GM12878 (cell line): Measurements from ENCODE around the gene SPAST. TPM values are rescaled to one million over a fixed set of nuclear protein-coding genes. Genes with fewer than 3 reads are reported as not detected.

ENCODE experiments used
- ATAC-seq: fragments of 200-7000 bp; cut with Tn5 transposase; 3 replicates; pipeline ENCODE4 v1.9.1; 2020; ENCODE audit warnings: mild to moderate bottlenecking, moderate library complexity
- BruUV-seq: library from RNA; stranded (reverse); fragments of 400-500 nt; replicated peaks from 2 replicates; lab custom pipeline; 2021; lab: Mats Ljungman, UMichigan
- CTCF ChIA-PET: fragments of 300-600 bp; sonication (Branson Sonifier 250); formaldehyde crosslinking; extraction: SDS; loops from one replicate; lab custom pipeline; 2021; ENCODE audit warnings: inconsistent platforms; lab: Yijun Ruan, JAX
- POLR2A ChIA-PET: fragments of 350-600 bp; formaldehyde crosslinking; extraction: SDS; loops from one replicate; lab custom pipeline; 2021; ENCODE audit warnings: inconsistent platforms; lab: Charles Lee
- RAD21 ChIA-PET: fragments of 300-600 bp; sonication (Branson Sonifier 250); formaldehyde crosslinking; loops from one replicate; lab custom pipeline; 2023; ENCODE audit warnings: antibody characterized with exemption; ENCODE audit not compliant: unreplicated experiment; lab: Charles Lee
- SMC1A ChIA-PET: fragments of 300-600 bp; sonication (Branson Sonifier 250); formaldehyde crosslinking; loops from one replicate; lab custom pipeline; 2023; ENCODE audit not compliant: unreplicated experiment, uncharacterized antibody; lab: Charles Lee
- DNase-seq: peaks from one replicate; pipeline ENCODE4 v3.0.0-alpha.2; 2011; ENCODE audit warnings: low read depth, low spot score
- FAIRE-seq: peaks from 3 replicates; lab custom pipeline; 2011; peaks lifted over from hg19 to GRCh38; lab: Jason Lieb, UNC
- H2AFZ ChIP-seq: 2 replicates; pipeline ENCODE4 v1.6.0; 2011; ENCODE audit warnings: low read depth, low read length, control low read depth; ENCODE audit not compliant: control insufficient read depth
- H3K27ac ChIP-seq: 2 replicates; pipeline ENCODE4 v1.5.1; 2011; ENCODE audit warnings: control low read depth; ENCODE audit not compliant: control insufficient read depth, insufficient read depth
- H3K27me3 ChIP-seq, 2 experiments: replicated peaks in 1 of 2; 2 replicates each; pipeline versions ENCODE4 v1.6.0 to v1.6.1; 2011; ENCODE audit warnings: low read length in 1 of 2; ENCODE audit not compliant: control insufficient read depth in 2 of 2, insufficient read depth in 2 of 2
- H3K36me3 ChIP-seq, 2 experiments: 2 replicates each; pipeline ENCODE4 v1.5.1; 2011; ENCODE audit warnings: low read length in 1 of 2; ENCODE audit not compliant: control insufficient read depth in 2 of 2, insufficient read depth in 2 of 2
- H3K4me1 ChIP-seq: 2 replicates; pipeline ENCODE4 v1.6.1; 2011; ENCODE audit warnings: mild to moderate bottlenecking, low read length, moderate library complexity, mixed read lengths; ENCODE audit not compliant: control insufficient read depth, insufficient read depth
- H3K4me2 ChIP-seq: 2 replicates; pipeline ENCODE4 v1.6.0; 2011; ENCODE audit warnings: control low read depth; ENCODE audit not compliant: control insufficient read depth, insufficient read depth
- H3K4me3 ChIP-seq: fragments of 200-600 bp; sonication (generic); 2 replicates; pipeline ENCODE4 v1.5.1; 2016
- H3K79me2 ChIP-seq: 2 replicates; pipeline ENCODE4 v1.6.0; 2011; ENCODE audit warnings: low read length; ENCODE audit not compliant: control insufficient read depth, insufficient read depth
- H3K9ac ChIP-seq: 2 replicates; pipeline ENCODE4 v1.8.0; 2011; ENCODE audit warnings: low read length, control low read depth, mixed read lengths; ENCODE audit not compliant: control insufficient read depth, insufficient read depth
- H3K9me3 ChIP-seq: replicated peaks from 3 replicates; pipeline ENCODE4 v1.5.1; 2011; ENCODE audit warnings: mild to moderate bottlenecking, low read length; ENCODE audit not compliant: control insufficient read depth, insufficient read depth
- H4K20me1 ChIP-seq: 2 replicates; pipeline ENCODE4 v1.6.0; 2011; ENCODE audit not compliant: control insufficient read depth, insufficient read depth
- CBFB ChIP-seq: IDR thresholded peaks from 2 replicates; pipeline ENCODE4 v1.6.1; 2016; ENCODE audit warnings: antibody characterized with exemption, low read depth
- EP300 ChIP-seq, 2 experiments: fragments of 150-350 bp in 1 of 2; IDR thresholded peaks; 2 replicates each; pipeline ENCODE4 v1.6.1; 2011 to 2012; ENCODE audit warnings: low read depth in 2 of 2, low read length in 2 of 2, borderline replicate concordance in 1 of 2, improper control_type of control experiment in 1 of 2, inconsistent platforms in 1 of 2; ENCODE audit not compliant: control insufficient read depth in 1 of 2
- GATAD2B ChIP-seq: fragments of 450-650 bp; conservative IDR thresholded peaks from 2 replicates; pipeline ENCODE4 v1.6.1; 2017; ENCODE audit warnings: low read depth, mild to moderate bottlenecking, moderate library complexity
- IKZF2 ChIP-seq, 2 experiments: fragments of 450-650 bp; IDR thresholded peaks; 2 replicates each; pipeline ENCODE4 v1.6.1; 2017; ENCODE audit warnings: mild to moderate bottlenecking in 2 of 2, moderate library complexity in 2 of 2
- SMAD1 ChIP-seq: fragments of 450-650 bp; IDR thresholded peaks from 2 replicates; pipeline ENCODE4 v1.6.1; 2018; ENCODE audit warnings: mild to moderate bottlenecking, low read depth; ENCODE audit not compliant: partially characterized antibody
- SREBF1 ChIP-seq: IDR thresholded peaks from 2 replicates; pipeline ENCODE4 v1.6.1; 2012; ENCODE audit warnings: mild to moderate bottlenecking, low read length
- YY1 ChIP-seq: IDR thresholded peaks from 2 replicates; pipeline ENCODE4 v1.6.1; 2011; ENCODE audit warnings: low read depth, mild to moderate bottlenecking, low read length
- WGBS: methylation state at CpG from one replicate; pipeline ENCODE4 v1.1.6; 2016; ENCODE audit warnings: low lambda C conversion rate; ENCODE audit not compliant: insufficient replicate concordance, insufficient coverage; ENCODE audit errors: missing lambda C conversion rate; 5-methylcytosine and 5-hydroxymethylcytosine counted together
- in situ Hi-C: fragments of 300-500 bp; cut with MboI; formaldehyde crosslinking; loops from 9 replicates; pipeline ENCODE4 v1.14.3; 2018; ENCODE audit warnings: mixed read lengths
- intact Hi-C: fragments of 100-400 bp; cut with micrococcal nuclease; formaldehyde crosslinking; loops from one replicate; pipeline ENCODE4 v1.14.2; 2022; ENCODE audit not compliant: unreplicated experiment
- polyA plus RNA-seq, 11 experiments: library from polyadenylated mRNA; depleted of rRNA in 4 of 11; unstranded in 6 of 11; stranded (reverse) in 5 of 11; fragments of >200 nt; fragmentation: Nextera tagmentation in 4 of 11; fragmentation: Illumina TruSeq in 1 of 11; extraction: Ambion mirVana in 4 of 11; extraction: Trizol in 1 of 11; gene quantifications; 1 replicate in 1 of 11; 2 replicates in 10 of 11; pipeline versions ENCODE4 v1.2.1 to v1.2.3, GENCODE V29; 2011 to 2016; ENCODE audit warnings: inconsistent platforms in 2 of 11, missing spikeins in 2 of 11, low read depth in 1 of 11
- total RNA-seq, 4 experiments: library from RNA; depleted of rRNA in 3 of 4; stranded (reverse); fragments of >200 nt in 3 of 4; fragmentation: Illumina TruSeq in 1 of 4; extraction: Trizol in 1 of 4; gene quantifications; 2 replicates each; pipeline versions ENCODE4 v1.2.1 to v1.2.3, GENCODE V29; 2013 to 2021
- TF ChIP-seq, protein P1 (sequence below): IDR thresholded peaks from 2 replicates; pipeline ENCODE4 v1.6.1; 2012; ENCODE audit warnings: low read depth, low read length, improper control_type of control experiment
- TF ChIP-seq, protein P2 (sequence below): fragments of 450-650 bp; IDR thresholded peaks from 2 replicates; pipeline ENCODE4 v1.6.1; 2017; ENCODE audit warnings: mild to moderate bottlenecking, moderate library complexity
- TF ChIP-seq, protein P3 (sequence below): fragments of 150-350 bp; IDR thresholded peaks from 2 replicates; pipeline ENCODE4 v1.6.1; 2014; ENCODE audit warnings: mild to moderate bottlenecking, low read depth, low read length
- TF ChIP-seq, protein P4 (sequence below): fragments of 450-650 bp; formaldehyde crosslinking; IDR thresholded peaks from 2 replicates; pipeline ENCODE4 v1.4.0; 2022; ENCODE audit warnings: mild to moderate bottlenecking, moderate library complexity

The SPAST gene
- total and polyA plus RNA-seq, 10 of the 15 experiments (the other 5 are each of a cell fraction or from before 2014, with no cell fraction given), result 4.3 to 21.3 (median 10.0) TPM

DNA sequence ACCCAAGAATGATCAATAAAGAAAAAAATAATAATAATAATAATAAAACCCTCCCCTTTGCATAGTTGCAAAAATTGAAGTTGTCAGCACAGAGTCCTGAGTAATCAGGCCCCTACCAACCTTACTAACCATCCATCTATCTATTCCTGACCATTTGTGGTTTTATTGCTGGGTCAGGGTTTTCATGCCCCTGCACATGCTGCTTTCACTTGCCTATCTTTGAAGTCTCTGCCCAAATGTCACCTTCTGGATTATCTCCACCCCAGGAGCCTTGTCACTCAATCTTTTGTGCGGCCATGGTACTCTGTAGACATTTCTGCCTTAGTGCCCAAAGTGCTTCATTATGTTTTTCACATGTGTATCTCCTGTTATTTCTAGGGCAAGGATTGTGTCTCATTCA lies 137.5 kb downstream of the SPAST start:
- FAIRE-seq (no peak), DNase-seq (no peak), ATAC-seq (no peak)
- Histone ChIP-seq H3K9ac (no peak overlapping the region), H3K4me1 (no peaks in the 10 kb centered on the region), H3K36me3 (peaks cover 0 to 2% of the 10 kb centered on the region in 2 experiments; a peak in 2 of 4 replicates), H3K4me2 (no peak overlapping the region), H4K20me1 (no peaks in the 10 kb centered on the region), H3K9me3 (no peaks in the 10 kb centered on the region), H3K27ac (no peak overlapping the region), H3K4me3 (no peak overlapping the region), H2AFZ (no peak overlapping the region), H3K79me2 (no peaks in the 10 kb centered on the region), H3K27me3 (no peaks in the 10 kb centered on the region)
- in situ Hi-C loops, result no loop called here
- TF ChIP-seq, protein P1, sequence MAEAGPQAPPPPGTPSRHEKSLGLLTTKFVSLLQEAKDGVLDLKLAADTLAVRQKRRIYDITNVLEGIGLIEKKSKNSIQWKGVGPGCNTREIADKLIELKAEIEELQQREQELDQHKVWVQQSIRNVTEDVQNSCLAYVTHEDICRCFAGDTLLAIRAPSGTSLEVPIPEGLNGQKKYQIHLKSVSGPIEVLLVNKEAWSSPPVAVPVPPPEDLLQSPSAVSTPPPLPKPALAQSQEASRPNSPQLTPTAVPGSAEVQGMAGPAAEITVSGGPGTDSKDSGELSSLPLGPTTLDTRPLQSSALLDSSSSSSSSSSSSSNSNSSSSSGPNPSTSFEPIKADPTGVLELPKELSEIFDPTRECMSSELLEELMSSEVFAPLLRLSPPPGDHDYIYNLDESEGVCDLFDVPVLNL, result no peak
- TF ChIP-seq YY1 (no peak), SREBF1 (no peak), CBFB (no peak), GATAD2B (no peak), EP300 (IDR thresholded peaks at IDR 0.05; ENCODE audit: borderline replicate concordance in 1 of 2, control insufficient read depth in 1 of 2, low read depth in 2 of 2, low read length in 2 of 2) (no peak), SMAD1 (no peak), IKZF2 (IDR thresholded peaks at IDR 0.05) (no peak)
- TF ChIP-seq, protein P2, sequence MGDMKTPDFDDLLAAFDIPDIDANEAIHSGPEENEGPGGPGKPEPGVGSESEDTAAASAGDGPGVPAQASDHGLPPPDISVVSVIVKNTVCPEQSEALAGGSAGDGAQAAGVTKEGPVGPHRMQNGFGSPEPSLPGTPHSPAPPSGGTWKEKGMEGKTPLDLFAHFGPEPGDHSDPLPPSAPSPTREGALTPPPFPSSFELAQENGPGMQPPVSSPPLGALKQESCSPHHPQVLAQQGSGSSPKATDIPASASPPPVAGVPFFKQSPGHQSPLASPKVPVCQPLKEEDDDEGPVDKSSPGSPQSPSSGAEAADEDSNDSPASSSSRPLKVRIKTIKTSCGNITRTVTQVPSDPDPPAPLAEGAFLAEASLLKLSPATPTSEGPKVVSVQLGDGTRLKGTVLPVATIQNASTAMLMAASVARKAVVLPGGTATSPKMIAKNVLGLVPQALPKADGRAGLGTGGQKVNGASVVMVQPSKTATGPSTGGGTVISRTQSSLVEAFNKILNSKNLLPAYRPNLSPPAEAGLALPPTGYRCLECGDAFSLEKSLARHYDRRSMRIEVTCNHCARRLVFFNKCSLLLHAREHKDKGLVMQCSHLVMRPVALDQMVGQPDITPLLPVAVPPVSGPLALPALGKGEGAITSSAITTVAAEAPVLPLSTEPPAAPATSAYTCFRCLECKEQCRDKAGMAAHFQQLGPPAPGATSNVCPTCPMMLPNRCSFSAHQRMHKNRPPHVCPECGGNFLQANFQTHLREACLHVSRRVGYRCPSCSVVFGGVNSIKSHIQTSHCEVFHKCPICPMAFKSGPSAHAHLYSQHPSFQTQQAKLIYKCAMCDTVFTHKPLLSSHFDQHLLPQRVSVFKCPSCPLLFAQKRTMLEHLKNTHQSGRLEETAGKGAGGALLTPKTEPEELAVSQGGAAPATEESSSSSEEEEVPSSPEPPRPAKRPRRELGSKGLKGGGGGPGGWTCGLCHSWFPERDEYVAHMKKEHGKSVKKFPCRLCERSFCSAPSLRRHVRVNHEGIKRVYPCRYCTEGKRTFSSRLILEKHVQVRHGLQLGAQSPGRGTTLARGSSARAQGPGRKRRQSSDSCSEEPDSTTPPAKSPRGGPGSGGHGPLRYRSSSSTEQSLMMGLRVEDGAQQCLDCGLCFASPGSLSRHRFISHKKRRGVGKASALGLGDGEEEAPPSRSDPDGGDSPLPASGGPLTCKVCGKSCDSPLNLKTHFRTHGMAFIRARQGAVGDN, result no peak
- TF ChIP-seq, protein P3, sequence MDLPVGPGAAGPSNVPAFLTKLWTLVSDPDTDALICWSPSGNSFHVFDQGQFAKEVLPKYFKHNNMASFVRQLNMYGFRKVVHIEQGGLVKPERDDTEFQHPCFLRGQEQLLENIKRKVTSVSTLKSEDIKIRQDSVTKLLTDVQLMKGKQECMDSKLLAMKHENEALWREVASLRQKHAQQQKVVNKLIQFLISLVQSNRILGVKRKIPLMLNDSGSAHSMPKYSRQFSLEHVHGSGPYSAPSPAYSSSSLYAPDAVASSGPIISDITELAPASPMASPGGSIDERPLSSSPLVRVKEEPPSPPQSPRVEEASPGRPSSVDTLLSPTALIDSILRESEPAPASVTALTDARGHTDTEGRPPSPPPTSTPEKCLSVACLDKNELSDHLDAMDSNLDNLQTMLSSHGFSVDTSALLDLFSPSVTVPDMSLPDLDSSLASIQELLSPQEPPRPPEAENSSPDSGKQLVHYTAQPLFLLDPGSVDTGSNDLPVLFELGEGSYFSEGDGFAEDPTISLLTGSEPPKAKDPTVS, result no peak
- TF ChIP-seq, protein P4, sequence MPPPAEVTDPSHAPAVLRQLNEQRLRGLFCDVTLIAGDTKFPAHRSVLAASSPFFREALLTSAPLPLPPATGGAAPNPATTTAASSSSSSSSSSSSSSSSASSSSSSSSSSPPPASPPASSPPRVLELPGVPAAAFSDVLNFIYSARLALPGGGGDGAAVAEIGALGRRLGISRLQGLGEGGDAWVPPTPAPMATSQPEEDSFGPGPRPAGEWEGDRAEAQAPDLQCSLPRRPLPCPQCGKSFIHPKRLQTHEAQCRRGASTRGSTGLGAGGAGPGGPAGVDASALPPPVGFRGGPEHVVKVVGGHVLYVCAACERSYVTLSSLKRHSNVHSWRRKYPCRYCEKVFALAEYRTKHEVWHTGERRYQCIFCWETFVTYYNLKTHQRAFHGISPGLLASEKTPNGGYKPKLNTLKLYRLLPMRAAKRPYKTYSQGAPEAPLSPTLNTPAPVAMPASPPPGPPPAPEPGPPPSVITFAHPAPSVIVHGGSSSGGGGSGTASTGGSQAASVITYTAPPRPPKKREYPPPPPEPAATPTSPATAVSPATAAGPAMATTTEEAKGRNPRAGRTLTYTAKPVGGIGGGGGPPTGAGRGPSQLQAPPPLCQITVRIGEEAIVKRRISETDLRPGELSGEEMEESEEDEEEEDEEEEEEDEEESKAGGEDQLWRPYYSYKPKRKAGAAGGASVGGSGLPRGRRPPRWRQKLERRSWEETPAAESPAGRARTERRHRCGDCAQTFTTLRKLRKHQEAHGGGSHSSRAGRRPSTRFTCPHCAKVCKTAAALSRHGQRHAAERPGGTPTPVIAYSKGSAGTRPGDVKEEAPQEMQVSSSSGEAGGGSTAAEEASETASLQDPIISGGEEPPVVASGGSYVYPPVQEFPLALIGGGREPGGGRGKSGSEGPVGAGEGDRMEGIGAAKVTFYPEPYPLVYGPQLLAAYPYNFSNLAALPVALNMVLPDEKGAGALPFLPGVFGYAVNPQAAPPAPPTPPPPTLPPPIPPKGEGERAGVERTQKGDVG, result no peak
- ChIA-PET SMC1A (no interaction called here), CTCF (no interaction called here), RAD21 (no interaction called here), POLR2A (interaction anchor here (0.5 kb wide), 1 partner anchor 14 kb away, joined by 5 read pairs; no protein-coding TSS in a partner anchor)
- intact Hi-C loops, result no loop called here
- BruUV-seq, result no TSS peak
- 92% methylated on average over 1 of the region's 1 CpG for WGBS
